ENCODE measurements around the gene HGS.

GRCh38 chr17:81685108-81685507 lies 1.3 kb downstream of the HGS start:
- TF ChIP-seq, protein P1, sequence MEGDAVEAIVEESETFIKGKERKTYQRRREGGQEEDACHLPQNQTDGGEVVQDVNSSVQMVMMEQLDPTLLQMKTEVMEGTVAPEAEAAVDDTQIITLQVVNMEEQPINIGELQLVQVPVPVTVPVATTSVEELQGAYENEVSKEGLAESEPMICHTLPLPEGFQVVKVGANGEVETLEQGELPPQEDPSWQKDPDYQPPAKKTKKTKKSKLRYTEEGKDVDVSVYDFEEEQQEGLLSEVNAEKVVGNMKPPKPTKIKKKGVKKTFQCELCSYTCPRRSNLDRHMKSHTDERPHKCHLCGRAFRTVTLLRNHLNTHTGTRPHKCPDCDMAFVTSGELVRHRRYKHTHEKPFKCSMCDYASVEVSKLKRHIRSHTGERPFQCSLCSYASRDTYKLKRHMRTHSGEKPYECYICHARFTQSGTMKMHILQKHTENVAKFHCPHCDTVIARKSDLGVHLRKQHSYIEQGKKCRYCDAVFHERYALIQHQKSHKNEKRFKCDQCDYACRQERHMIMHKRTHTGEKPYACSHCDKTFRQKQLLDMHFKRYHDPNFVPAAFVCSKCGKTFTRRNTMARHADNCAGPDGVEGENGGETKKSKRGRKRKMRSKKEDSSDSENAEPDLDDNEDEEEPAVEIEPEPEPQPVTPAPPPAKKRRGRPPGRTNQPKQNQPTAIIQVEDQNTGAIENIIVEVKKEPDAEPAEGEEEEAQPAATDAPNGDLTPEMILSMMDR (IDR thresholded peaks at IDR 0.05), result no peak
- TF ChIP-seq POLR2AphosphoS5 (IDR thresholded peaks at IDR 0.05; ENCODE audit: insufficient read depth in 1 of 2, low read depth in 1 of 2), result no peak
- TF ChIP-seq POLR2A (IDR thresholded peaks at IDR 0.05), result no peak

Measured in vagina (tissue), 2 donors.